Activated naive CD4-positive, alpha-beta T cell treated with anti-CD3 and anti-CD28 coated beads, Interleukin-2, amount 50 U/mL, for 72 hours (primary cell): ENCODE measurements around the gene SQOR. TPM values are rescaled to one million over a fixed set of nuclear protein-coding genes. Genes with fewer than 3 reads are reported as not detected.

Source experiments
- ATAC-seq, 2 donors: fragments of 150-1000 bp; cut with Tn5 transposase; 2 replicates each; pipeline ENCODE4 v1.10.0; 2021; ENCODE audit warnings: mild to moderate bottlenecking in 2 of 2, moderate library complexity in 2 of 2
- DNase-seq, 2 donors: peaks; one replicate each; pipeline ENCODE4 v3.0.0; 2021 to 2022; ENCODE audit warnings: low spot score in 2 of 2
- H3K27ac Mint-ChIP-seq, 2 donors: one replicate each; pipeline ENCODE4 v1.8.0; 2022; ENCODE audit warnings: mild to moderate bottlenecking in 2 of 2, mixed read lengths in 2 of 2
- H3K36me3 Mint-ChIP-seq, 2 donors: one replicate each; pipeline ENCODE4 v1.8.0; 2022; ENCODE audit warnings: mixed read lengths in 2 of 2
- H3K9me3 Mint-ChIP-seq, 2 donors: one replicate each; pipeline ENCODE4 v1.8.0; 2022; ENCODE audit warnings: mixed read lengths in 2 of 2
- total RNA-seq, 2 donors: library from RNA; stranded (reverse); gene quantifications; one replicate each; pipeline ENCODE4 v1.2.3, GENCODE V29; 2022

SQOR gene
- total RNA-seq, 2 donors from 2014 or later: 98.6 to 114 TPM

- ATAC-seq: peak in 1 of 2 donors; percentile 49
- no peak for DNase-seq
These were observed 21.9 kb upstream of the SQOR start for GRCh38 chr15:45612790-45613415.

GRCh38 chr15:45616901-45617323, 17.9 kb upstream of the SQOR start:
- Mint-ChIP-seq H3K9me3 (no peaks in the 10 kb centered on the region), H3K27ac (no peak overlapping the region), H3K36me3 (no peaks in the 10 kb centered on the region)
- ATAC-seq: peak; percentile 32 to 53
- no peak for DNase-seq

More at GRCh38 chr15:45612790-45613415, 21.9 kb upstream of the SQOR start:
- Mint-ChIP-seq H3K36me3 (no peaks in the 10 kb centered on the region), H3K9me3 (no peaks in the 10 kb centered on the region), H3K27ac (peak overlapping the region in 1 of 2 donors; percentile 93)

GRCh38 chr15:45618813-45619212, 16.0 kb upstream of the SQOR start:
- Mint-ChIP-seq H3K27ac (no peak overlapping the region), H3K36me3 (peaks cover 0 to 4% of the 10 kb centered on the region in 2 donors), H3K9me3 (no peaks in the 10 kb centered on the region)
- no peak for DNase-seq
- ATAC-seq: peak; percentile 57 to 59

GRCh38 chr15:45628136-45628535, 6.7 kb upstream of the SQOR start:
- H3K36me3 Mint-ChIP-seq: peaks cover 16 to 17% of the 10 kb centered on the region in 2 donors

GRCh38 chr15:45630917-45631691, 3.7 kb upstream of the SQOR start:
- H3K36me3 Mint-ChIP-seq: peaks cover 22 to 25% of the 10 kb centered on the region in 2 donors
- no peak for DNase-seq
- H3K9me3 Mint-ChIP-seq: peaks cover 11 to 14% of the 10 kb centered on the region in 2 donors
- H3K27ac Mint-ChIP-seq: no peak overlapping the region
- ATAC-seq: no peak

More at GRCh38 chr15:45628136-45628535, 6.7 kb upstream of the SQOR start:
- ATAC-seq (no peak), DNase-seq (no peak)
- no peak overlapping the region for H3K27ac Mint-ChIP-seq
- peaks cover 15 to 17% of the 10 kb centered on the region in 2 donors for H3K9me3 Mint-ChIP-seq

GRCh38 chr15:45631776-45632175, 3.1 kb upstream of the SQOR start:
- ATAC-seq: no peak
- Mint-ChIP-seq H3K9me3 (peaks cover 9 to 10% of the 10 kb centered on the region in 2 donors), H3K27ac (no peak overlapping the region), H3K36me3 (peaks cover 15 to 21% of the 10 kb centered on the region in 2 donors)
- DNase-seq: no peak

- DNase-seq: peak in 1 of 2 donors; percentile 70
- Mint-ChIP-seq H3K36me3 (peaks cover 34 to 35% of the 10 kb centered on the region in 2 donors), H3K27ac (peak overlapping the region; percentile 89 to 92), H3K9me3 (peaks cover 0 to 11% of the 10 kb centered on the region in 2 donors)
- peak; percentile 53 to 70 for ATAC-seq
These were observed 386 bp downstream of the SQOR start for GRCh38 chr15:45635191-45635638.

- no peak for DNase-seq
- no peak for ATAC-seq
- H3K27ac Mint-ChIP-seq: peak overlapping the region; percentile 89 to 92
- H3K9me3 Mint-ChIP-seq: peaks cover 0 to 11% of the 10 kb centered on the region in 2 donors
- peaks cover 38 to 41% of the 10 kb centered on the region in 2 donors for H3K36me3 Mint-ChIP-seq
These were observed 999 bp downstream of the SQOR start for GRCh38 chr15:45635763-45636292.

- H3K27ac Mint-ChIP-seq: peak overlapping the region; percentile 63 to 92
- peak; percentile 16 to 24 for ATAC-seq
- DNase-seq: no peak
- peaks cover 0 to 11% of the 10 kb centered on the region in 2 donors for H3K9me3 Mint-ChIP-seq
- peaks cover 38 to 45% of the 10 kb centered on the region in 2 donors for H3K36me3 Mint-ChIP-seq
These were observed 2.3 kb downstream of the SQOR start for GRCh38 chr15:45637141-45637540.

- DNase-seq: peak; percentile 44 to 73
- peak; percentile 62 to 69 for ATAC-seq
- Mint-ChIP-seq H3K36me3 (peaks cover 41 to 50% of the 10 kb centered on the region in 2 donors), H3K9me3 (peaks cover 0 to 11% of the 10 kb centered on the region in 2 donors), H3K27ac (peak overlapping the region; percentile 63 to 92)
These were observed 2.8 kb downstream of the SQOR start for GRCh38 chr15:45637552-45638033.

GRCh38 chr15:45640616-45641015, 5.8 kb downstream of the SQOR start:
- Mint-ChIP-seq H3K9me3 (peaks cover 0 to 11% of the 10 kb centered on the region in 2 donors), H3K36me3 (peaks cover 39 to 54% of the 10 kb centered on the region in 2 donors), H3K27ac (peak overlapping the region in 1 of 2 donors; percentile 92)
- peak in 1 of 2 donors; percentile 38 for ATAC-seq
- DNase-seq: no peak

GRCh38 chr15:45641374-45641781, 6.5 kb downstream of the SQOR start:
- Mint-ChIP-seq H3K9me3 (peaks cover 0 to 11% of the 10 kb centered on the region in 2 donors), H3K36me3 (peaks cover 35 to 51% of the 10 kb centered on the region in 2 donors), H3K27ac (peak overlapping the region in 1 of 2 donors; percentile 92)
- ATAC-seq (peak; percentile 7 to 16), DNase-seq (no peak)

- ATAC-seq: no peak
- DNase-seq: no peak
- Mint-ChIP-seq H3K36me3 (peaks cover 35 to 51% of the 10 kb centered on the region in 2 donors), H3K27ac (peak overlapping the region in 1 of 2 donors; percentile 43), H3K9me3 (peaks cover 0 to 11% of the 10 kb centered on the region in 2 donors)
These were observed 7.4 kb downstream of the SQOR start for GRCh38 chr15:45641999-45642932.

GRCh38 chr15:45644437-45644836, 9.6 kb downstream of the SQOR start:
- ATAC-seq (peak; percentile 26 to 67), DNase-seq (no peak)
- Mint-ChIP-seq H3K27ac (peak overlapping the region in 1 of 2 donors; percentile 87), H3K9me3 (peaks cover 0 to 4% of the 10 kb centered on the region in 2 donors), H3K36me3 (peaks cover 18 to 32% of the 10 kb centered on the region in 2 donors)

GRCh38 chr15:45645026-45645980, 10.5 kb downstream of the SQOR start:
- DNase-seq (no peak), ATAC-seq (peak; percentile 49 to 60)
- Mint-ChIP-seq H3K36me3 (peaks cover 13 to 28% of the 10 kb centered on the region in 2 donors), H3K9me3 (peaks cover 2 to 3% of the 10 kb centered on the region in 2 donors), H3K27ac (peak overlapping the region; percentile 61 to 87)
